Fibroblast of the aortic adventitia (primary cell): ENCODE measurements around the gene RASSF8. TPM values are rescaled to one million over a fixed set of nuclear protein-coding genes. Genes with fewer than 3 reads are reported as not detected.
A peak's percentile ranks its signal among the peaks of the same experiment; 100 is the strongest.

Source experiments
- DNase-seq: peaks from one replicate; pipeline ENCODE4 v3.0.0-alpha.2; 2010; ENCODE audit warnings: low read depth
- H3K4me3 ChIP-seq: 2 replicates; pipeline ENCODE4 v1.5.1; 2011; ENCODE audit warnings: low read depth, mild to moderate bottlenecking, control low read depth, low read length, moderate library complexity
- total RNA-seq: library from RNA; depleted of rRNA; stranded (reverse); fragments of >200 nt; gene quantifications from 2 replicates; pipeline ENCODE4 v1.2.3, GENCODE V29; 2012; ENCODE audit warnings: low replicate concordance
- TF ChIP-seq, protein P1 (sequence below): IDR thresholded peaks from 2 replicates; pipeline ENCODE4 v1.5.1; 2011; ENCODE audit warnings: mild to moderate bottlenecking, low read length, control low read depth, inconsistent platforms; ENCODE audit not compliant: insufficient read depth

Gene RASSF8
- total RNA-seq, 1 donor: 128 TPM

DNA sequence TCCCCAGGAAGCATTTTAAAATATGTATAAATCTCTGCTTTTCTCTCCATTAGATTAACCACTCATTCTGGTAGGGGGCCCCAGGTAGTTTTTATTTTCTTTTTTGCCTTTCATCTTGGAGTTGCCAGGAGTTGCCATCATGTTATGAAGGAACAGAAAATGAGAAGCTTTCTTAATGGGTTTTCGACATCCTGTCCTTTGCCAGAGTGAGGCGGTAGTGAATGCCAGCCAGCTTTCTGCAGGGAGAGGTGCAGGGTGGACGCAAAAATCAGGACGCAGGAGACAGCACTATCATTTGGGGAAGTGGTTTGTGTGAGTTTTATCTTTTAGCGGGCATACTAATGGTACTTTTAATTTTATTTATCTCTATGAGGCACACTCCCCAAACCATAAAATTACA is 1.7 kb downstream of the RASSF8 start:
- peak overlapping the region; percentile 94 for H3K4me3 ChIP-seq
- peak; percentile 64 for DNase-seq
- TF ChIP-seq, protein P1, sequence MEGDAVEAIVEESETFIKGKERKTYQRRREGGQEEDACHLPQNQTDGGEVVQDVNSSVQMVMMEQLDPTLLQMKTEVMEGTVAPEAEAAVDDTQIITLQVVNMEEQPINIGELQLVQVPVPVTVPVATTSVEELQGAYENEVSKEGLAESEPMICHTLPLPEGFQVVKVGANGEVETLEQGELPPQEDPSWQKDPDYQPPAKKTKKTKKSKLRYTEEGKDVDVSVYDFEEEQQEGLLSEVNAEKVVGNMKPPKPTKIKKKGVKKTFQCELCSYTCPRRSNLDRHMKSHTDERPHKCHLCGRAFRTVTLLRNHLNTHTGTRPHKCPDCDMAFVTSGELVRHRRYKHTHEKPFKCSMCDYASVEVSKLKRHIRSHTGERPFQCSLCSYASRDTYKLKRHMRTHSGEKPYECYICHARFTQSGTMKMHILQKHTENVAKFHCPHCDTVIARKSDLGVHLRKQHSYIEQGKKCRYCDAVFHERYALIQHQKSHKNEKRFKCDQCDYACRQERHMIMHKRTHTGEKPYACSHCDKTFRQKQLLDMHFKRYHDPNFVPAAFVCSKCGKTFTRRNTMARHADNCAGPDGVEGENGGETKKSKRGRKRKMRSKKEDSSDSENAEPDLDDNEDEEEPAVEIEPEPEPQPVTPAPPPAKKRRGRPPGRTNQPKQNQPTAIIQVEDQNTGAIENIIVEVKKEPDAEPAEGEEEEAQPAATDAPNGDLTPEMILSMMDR: peak; percentile 24

DNA sequence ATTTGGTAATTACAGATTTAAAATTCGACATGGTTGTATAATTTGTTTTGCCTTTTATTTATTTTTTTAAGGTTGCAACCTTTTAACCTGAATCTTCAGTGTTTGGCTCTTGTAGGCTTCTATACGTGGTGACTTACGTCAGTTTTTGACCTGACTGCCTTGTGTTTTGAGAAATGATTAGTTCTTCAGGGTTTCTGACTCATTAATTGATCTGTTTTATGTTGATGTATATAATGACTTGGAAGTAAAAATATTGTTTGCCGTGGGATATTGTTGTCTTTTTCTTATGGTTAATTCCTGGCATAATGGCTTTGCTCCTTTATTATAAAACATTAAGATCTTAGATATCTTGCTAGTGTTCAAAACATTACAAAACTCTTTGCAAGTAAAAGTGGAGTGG is 2.5 kb downstream of the RASSF8 start:
- H3K4me3 ChIP-seq: peak overlapping the region; percentile 94
- peak; percentile 42 for DNase-seq
- TF ChIP-seq, protein P1: no peak

GRCh38 chr12:25962932-25963525 is 4.5 kb downstream of the RASSF8 start:
- peak; percentile 72 for DNase-seq
- TF ChIP-seq, protein P1: no peak
- H3K4me3 ChIP-seq: no peak overlapping the region

- H3K4me3 ChIP-seq: no peak overlapping the region
- DNase-seq: no peak
- TF ChIP-seq, protein P1: no peak
Observed at GRCh38 chr12:25965682-25966081, 7.2 kb downstream of the RASSF8 start.

DNA sequence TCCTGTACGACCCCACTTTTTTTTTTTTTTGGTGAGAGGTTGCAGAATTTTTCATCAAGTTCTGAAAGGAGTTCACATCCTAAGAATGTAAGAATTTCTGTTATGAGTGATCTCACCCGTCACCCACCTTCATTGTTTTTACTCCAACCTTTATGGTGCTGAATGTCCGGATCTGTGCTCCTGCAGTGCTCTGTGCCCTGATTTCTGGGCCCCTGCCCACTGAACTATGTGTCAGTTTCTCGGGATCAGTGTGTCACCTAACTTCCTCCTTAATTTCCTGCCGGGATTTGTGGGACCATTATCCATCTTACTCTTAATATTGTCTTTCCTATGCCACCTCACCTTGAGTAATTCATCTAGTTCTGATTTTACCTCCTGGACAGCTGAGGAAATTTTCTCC is 11.6 kb downstream of the RASSF8 start:
- no peak overlapping the region for H3K4me3 ChIP-seq
- TF ChIP-seq, protein P1: no peak
- DNase-seq: no peak

- TF ChIP-seq, protein P1: peak; percentile 48
- DNase-seq: peak; percentile 62
- H3K4me3 ChIP-seq: no peak overlapping the region
Observed at GRCh38 chr12:25970916-25971653, 12.6 kb downstream of the RASSF8 start.
